Stimulated activated naive B cell treated with anti-CD40 and anti-IgM and Interleukin-4, amounts not matched to agents 10 μg/mL and 1 μg/mL and 100 μg/mL, for 72 hours (primary cell): ENCODE data around the gene COL27A1.
A peak's percentile ranks its signal among the peaks of the same experiment; 100 is the strongest.

Experiments
- ATAC-seq, 2 donors: fragments of 150-1000 bp; cut with Tn5 transposase; replicated peaks; 2 replicates each; pipeline ENCODE4 v1.10.0; 2021; ENCODE audit warnings: moderate library complexity in 1 of 2
- DNase-seq: peaks from one replicate; pipeline ENCODE4 v3.0.0; 2021
- H3K27ac Mint-ChIP-seq: one replicate; pipeline ENCODE4 v1.8.0; 2022; ENCODE audit warnings: mild to moderate bottlenecking, mixed read lengths
- H3K27me3 Mint-ChIP-seq, 2 donors: one replicate each; pipeline ENCODE4 v1.8.0; 2022; ENCODE audit warnings: mixed read lengths in 2 of 2
- H3K36me3 Mint-ChIP-seq, 2 donors: one replicate each; pipeline ENCODE4 v1.8.0; 2022; ENCODE audit warnings: mixed read lengths in 2 of 2, mild to moderate bottlenecking in 1 of 2
- H3K4me1 Mint-ChIP-seq, 2 donors: one replicate each; pipeline ENCODE4 v1.8.0; 2022; ENCODE audit warnings: mixed read lengths in 2 of 2, mild to moderate bottlenecking in 1 of 2
- H3K4me3 Mint-ChIP-seq, 2 donors: one replicate each; pipeline ENCODE4 v1.8.0; 2022; ENCODE audit warnings: mild to moderate bottlenecking in 2 of 2, mixed read lengths in 2 of 2, moderate library complexity in 1 of 2
- H3K9me3 Mint-ChIP-seq, 2 donors: one replicate each; pipeline ENCODE4 v1.8.0; 2022; ENCODE audit warnings: mixed read lengths in 2 of 2, mild to moderate bottlenecking in 1 of 2

Gene COL27A1

GRCh38 chr9:114285166-114285867 lies 130.0 kb downstream of the COL27A1 start:
- Mint-ChIP-seq H3K27ac (no peak overlapping the region), H3K4me1 (no peaks in the 10 kb centered on the region), H3K9me3 (no peaks in the 10 kb centered on the region), H3K36me3 (no peaks in the 10 kb centered on the region), H3K4me3 (no peak overlapping the region), H3K27me3 (no peaks in the 10 kb centered on the region)
- no peak for DNase-seq
- ATAC-seq: no peak

- H3K27ac Mint-ChIP-seq: no peak overlapping the region
- no peaks in the 10 kb centered on the region for H3K9me3 Mint-ChIP-seq
- H3K27me3 Mint-ChIP-seq: peaks cover 4% of the 10 kb centered on the region in 2 donors
- peaks cover 5% of the 10 kb centered on the region in 2 donors for H3K4me1 Mint-ChIP-seq
- H3K4me3 Mint-ChIP-seq: no peak overlapping the region
- no peak for DNase-seq
- ATAC-seq: no peak
- no peaks in the 10 kb centered on the region for H3K36me3 Mint-ChIP-seq
Observed at GRCh38 chr9:114286146-114286679, 130.9 kb downstream of the COL27A1 start.

DNA sequence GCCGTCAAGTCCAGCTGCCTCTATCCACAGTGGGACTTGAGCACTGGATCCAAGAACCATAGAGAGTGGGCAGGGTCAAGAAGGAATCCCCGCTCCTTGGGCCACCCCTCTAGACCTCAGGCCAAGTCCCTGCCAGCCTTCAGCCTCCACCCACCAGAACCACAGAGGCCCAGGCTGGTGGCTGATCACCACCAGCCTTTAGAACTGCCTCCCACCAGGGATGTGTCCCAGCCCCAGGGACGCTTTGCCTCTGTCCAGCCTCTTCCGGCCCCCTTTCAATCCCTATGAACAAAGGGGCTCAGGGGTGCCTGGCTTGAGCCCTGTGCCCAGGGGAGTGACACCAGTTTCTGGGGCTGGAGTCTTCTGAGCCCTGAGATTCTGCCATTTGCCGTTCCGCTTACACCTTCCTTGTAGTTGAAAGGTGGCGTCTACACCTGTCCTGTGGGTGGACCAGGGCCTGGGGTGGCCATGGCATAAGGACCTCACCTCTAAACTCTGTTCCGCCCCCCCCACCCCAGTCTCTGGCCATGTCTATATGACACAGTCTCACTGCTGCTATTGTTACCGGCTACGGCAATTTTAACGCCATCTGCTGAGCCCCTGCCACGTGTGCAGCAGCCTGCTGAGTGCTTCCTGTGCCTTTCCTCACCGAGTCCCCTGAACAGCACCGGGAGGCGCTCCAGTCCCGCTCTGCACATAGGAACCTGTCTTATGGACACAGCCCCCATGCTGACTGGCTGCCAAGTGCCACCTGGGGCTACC lies 131.8 kb downstream of the COL27A1 start:
- Mint-ChIP-seq H3K4me1 (peaks cover 6% of the 10 kb centered on the region in 2 donors), H3K4me3 (no peak overlapping the region)
- DNase-seq: no peak

GRCh38 chr9:114287763-114288192 lies 132.4 kb downstream of the COL27A1 start:
- ATAC-seq (no peak), DNase-seq (no peak)
- Mint-ChIP-seq H3K27me3 (peaks cover 14 to 19% of the 10 kb centered on the region in 2 donors), H3K4me3 (no peak overlapping the region), H3K27ac (no peak overlapping the region), H3K36me3 (no peaks in the 10 kb centered on the region), H3K9me3 (no peaks in the 10 kb centered on the region), H3K4me1 (peaks cover 6% of the 10 kb centered on the region in 2 donors)

More for the DNA sequence above, 131.8 kb downstream of the COL27A1 start:
- H3K9me3 Mint-ChIP-seq: no peaks in the 10 kb centered on the region
- H3K27me3 Mint-ChIP-seq: peaks cover 12 to 13% of the 10 kb centered on the region in 2 donors
- H3K36me3 Mint-ChIP-seq: no peaks in the 10 kb centered on the region
- no peak overlapping the region for H3K27ac Mint-ChIP-seq
- ATAC-seq: no peak

DNA sequence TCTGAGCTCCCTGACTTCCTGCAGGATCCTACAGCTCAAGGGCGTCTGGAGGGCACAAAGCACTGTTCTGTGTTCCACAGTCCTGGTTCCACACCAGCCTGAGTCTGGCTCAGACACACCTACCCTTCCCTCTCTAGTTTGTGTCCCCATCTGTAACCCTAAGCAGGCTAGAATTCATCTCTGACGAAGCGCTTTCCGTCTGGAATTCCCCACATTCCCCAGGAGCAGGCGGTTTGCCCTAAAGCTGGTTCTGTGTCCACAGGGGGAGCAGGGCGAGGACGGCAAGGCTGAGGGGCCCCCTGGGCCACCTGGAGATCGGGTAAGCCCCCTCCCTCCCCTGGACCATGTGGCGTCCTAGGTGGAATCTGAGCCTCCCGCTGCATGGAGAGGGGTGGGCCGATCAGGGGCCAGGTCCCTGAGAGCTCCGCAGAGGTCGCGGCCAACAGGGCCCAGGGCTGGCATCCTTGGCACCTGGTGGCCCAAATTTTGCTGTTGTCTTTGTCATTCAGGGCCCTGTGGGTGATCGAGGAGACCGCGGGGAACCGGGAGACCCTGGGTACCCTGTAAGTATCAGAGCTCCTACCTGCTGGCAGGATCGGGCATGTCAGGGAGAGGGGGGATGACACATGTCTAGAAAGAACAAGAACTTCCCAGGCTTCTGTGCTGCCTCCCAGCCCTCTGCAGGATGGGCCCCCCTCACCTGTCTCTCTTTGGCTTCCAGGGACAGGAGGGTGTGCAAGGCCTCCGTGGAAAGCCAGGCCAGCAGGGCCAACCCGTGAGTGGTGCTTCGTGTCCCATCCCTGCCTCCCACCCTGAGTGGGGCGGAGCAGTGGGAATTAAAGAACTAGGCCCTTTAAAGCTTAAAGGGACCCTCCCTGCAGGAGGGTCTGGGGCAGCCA lies 133.1 kb downstream of the COL27A1 start:
- Mint-ChIP-seq H3K4me1 (peaks cover 6% of the 10 kb centered on the region in 2 donors), H3K4me3 (no peak overlapping the region), H3K9me3 (no peaks in the 10 kb centered on the region), H3K27me3 (peaks cover 14 to 19% of the 10 kb centered on the region in 2 donors), H3K27ac (no peak overlapping the region), H3K36me3 (no peaks in the 10 kb centered on the region)
- ATAC-seq: no peak
- no peak for DNase-seq

GRCh38 chr9:114289106-114289505 lies 133.8 kb downstream of the COL27A1 start:
- no peak for ATAC-seq
- Mint-ChIP-seq H3K36me3 (no peaks in the 10 kb centered on the region), H3K27ac (no peak overlapping the region), H3K27me3 (peaks cover 14 to 19% of the 10 kb centered on the region in 2 donors), H3K4me1 (peaks cover 6% of the 10 kb centered on the region in 2 donors), H3K9me3 (no peaks in the 10 kb centered on the region), H3K4me3 (no peak overlapping the region)
- DNase-seq: no peak

DNA sequence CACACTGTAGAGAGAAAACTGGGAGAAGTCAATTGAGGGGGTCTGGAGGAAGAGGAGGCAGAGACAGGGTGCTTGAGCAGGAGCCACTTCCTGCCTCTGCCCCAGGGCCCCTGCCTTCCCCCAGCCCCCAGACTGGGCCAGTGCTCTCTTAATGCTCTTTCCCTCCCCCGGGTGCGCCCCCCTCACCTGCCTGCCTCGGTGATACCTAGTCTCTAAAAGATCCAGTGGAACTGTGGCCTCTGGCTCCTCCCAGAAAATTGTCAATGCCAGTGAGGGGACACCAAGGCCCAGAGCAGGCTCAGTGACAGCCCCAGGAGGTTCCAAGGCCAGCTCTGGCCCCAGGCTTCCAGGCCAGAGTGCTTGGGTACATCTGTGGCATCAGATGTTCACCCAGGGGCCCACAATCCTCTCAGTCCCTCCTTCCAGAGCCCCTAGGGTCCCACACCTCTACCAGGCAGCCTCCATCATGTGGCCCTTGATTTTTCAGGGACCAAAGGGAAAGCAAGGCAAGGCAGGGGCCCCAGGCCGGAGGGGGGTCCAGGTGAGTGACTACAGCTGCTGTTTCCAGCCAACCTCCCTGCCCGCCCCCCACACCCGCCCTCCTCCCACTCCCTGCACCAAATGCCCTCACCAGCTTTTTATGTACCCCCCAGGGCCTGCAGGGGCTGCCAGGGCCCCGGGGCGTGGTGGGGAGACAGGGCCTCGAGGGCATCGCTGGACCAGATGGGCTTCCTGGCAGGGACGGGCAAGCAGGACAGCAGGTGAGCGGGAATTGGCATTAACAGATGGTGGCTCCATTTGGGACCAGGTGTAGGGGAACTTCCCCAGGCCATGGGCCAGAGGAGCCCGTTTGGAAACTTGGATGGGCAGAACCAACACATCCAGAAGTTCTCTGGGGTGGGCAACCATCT lies 134.5 kb downstream of the COL27A1 start:
- peaks cover 0 to 4% of the 10 kb centered on the region in 2 donors for H3K9me3 Mint-ChIP-seq
- DNase-seq: no peak
- ATAC-seq: no peak
- H3K27ac Mint-ChIP-seq: no peak overlapping the region
- H3K27me3 Mint-ChIP-seq: peaks cover 14 to 19% of the 10 kb centered on the region in 2 donors
- H3K4me3 Mint-ChIP-seq: no peak overlapping the region
- H3K36me3 Mint-ChIP-seq: no peaks in the 10 kb centered on the region
- peaks cover 6% of the 10 kb centered on the region in 2 donors for H3K4me1 Mint-ChIP-seq

DNA sequence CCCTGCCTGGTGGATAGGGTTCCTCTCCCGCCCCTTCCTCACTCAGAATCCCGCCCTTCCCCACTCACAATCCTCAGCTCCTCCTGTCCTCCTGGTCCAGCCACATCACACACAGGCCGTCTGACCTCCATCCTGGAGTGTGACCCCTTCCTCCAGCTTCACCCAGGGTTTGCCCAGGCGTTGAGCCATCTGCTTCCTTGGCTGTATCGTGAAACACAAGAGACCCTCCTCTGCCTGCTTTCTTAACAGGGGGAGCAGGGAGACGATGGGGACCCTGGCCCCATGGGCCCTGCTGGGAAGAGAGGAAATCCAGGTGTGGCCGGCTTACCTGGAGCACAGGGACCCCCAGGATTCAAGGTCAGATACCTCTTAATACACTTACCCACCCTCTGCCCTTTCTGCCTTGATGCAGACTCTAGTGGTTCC lies 135.2 kb downstream of the COL27A1 start:
- no peak overlapping the region for H3K27ac Mint-ChIP-seq
- peaks cover 6% of the 10 kb centered on the region in 2 donors for H3K4me1 Mint-ChIP-seq
- H3K36me3 Mint-ChIP-seq: no peaks in the 10 kb centered on the region

DNA sequence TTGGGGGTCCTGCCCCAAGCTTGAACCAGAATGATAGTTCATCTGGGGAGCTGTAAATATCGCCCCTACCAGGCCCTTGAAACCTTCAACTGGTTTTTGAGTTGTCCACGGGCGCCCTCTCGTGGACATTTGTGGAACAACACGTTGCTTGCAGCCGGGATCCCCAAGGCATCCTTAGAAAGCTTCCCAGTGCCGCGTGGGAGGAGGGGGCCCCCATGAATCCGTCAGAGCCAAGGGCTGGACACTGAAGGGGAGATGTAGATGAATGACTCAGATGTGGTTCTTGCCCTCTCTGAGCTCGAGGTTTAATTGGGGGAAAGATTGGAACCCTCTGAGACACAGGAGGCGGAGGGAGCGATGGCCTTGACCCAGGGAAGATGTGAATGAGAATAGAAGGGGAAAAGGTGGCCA lies 135.7 kb downstream of the COL27A1 start:
- Mint-ChIP-seq H3K36me3 (no peaks in the 10 kb centered on the region), H3K9me3 (peaks cover 0 to 9% of the 10 kb centered on the region in 2 donors), H3K27ac (peak overlapping the region; percentile 1), H3K27me3 (peaks cover 14 to 19% of the 10 kb centered on the region in 2 donors), H3K4me1 (peaks cover 6% of the 10 kb centered on the region in 2 donors), H3K4me3 (no peak overlapping the region)
- peak; percentile 62 for ATAC-seq
- peak; percentile 42 for DNase-seq

More for the DNA sequence above, 135.2 kb downstream of the COL27A1 start:
- Mint-ChIP-seq H3K4me3 (no peak overlapping the region), H3K9me3 (peaks cover 0 to 7% of the 10 kb centered on the region in 2 donors), H3K27me3 (peaks cover 14 to 19% of the 10 kb centered on the region in 2 donors)
- DNase-seq: no peak
- ATAC-seq: peak; percentile 16 to 23

- ATAC-seq (no peak), DNase-seq (no peak)
- H3K4me1 Mint-ChIP-seq: peaks cover 6% of the 10 kb centered on the region in 2 donors
- H3K27ac Mint-ChIP-seq: no peak overlapping the region
- peaks cover 14 to 19% of the 10 kb centered on the region in 2 donors for H3K27me3 Mint-ChIP-seq
- peaks cover 0 to 9% of the 10 kb centered on the region in 2 donors for H3K9me3 Mint-ChIP-seq
- no peaks in the 10 kb centered on the region for H3K36me3 Mint-ChIP-seq
- H3K4me3 Mint-ChIP-seq: no peak overlapping the region
Observed at GRCh38 chr9:114291886-114292590, 136.7 kb downstream of the COL27A1 start.

GRCh38 chr9:114294664-114295063 lies 139.3 kb downstream of the COL27A1 start:
- DNase-seq: no peak
- Mint-ChIP-seq H3K36me3 (no peaks in the 10 kb centered on the region), H3K9me3 (peaks cover 0 to 9% of the 10 kb centered on the region in 2 donors), H3K4me3 (no peak overlapping the region), H3K4me1 (peaks cover 6% of the 10 kb centered on the region in 2 donors), H3K27me3 (peaks cover 14 to 19% of the 10 kb centered on the region in 2 donors), H3K27ac (no peak overlapping the region)
- no peak for ATAC-seq

GRCh38 chr9:114296338-114296737 lies 141.0 kb downstream of the COL27A1 start:
- Mint-ChIP-seq H3K27me3 (peaks cover 14 to 20% of the 10 kb centered on the region in 2 donors), H3K4me1 (no peaks in the 10 kb centered on the region)

More at GRCh38 chr9:114296338-114296737, 141.0 kb downstream of the COL27A1 start:
- Mint-ChIP-seq H3K36me3 (no peaks in the 10 kb centered on the region), H3K4me3 (no peak overlapping the region), H3K9me3 (peaks cover 0 to 9% of the 10 kb centered on the region in 2 donors), H3K27ac (no peak overlapping the region)
- no peak for DNase-seq
- ATAC-seq: no peak
